SK-N-MC (cell line): ENCODE data around the gene MET.

Source experiments
- DNase-seq: peaks from one replicate; pipeline ENCODE4 v3.0.0-alpha.2; 2011; ENCODE audit warnings: low read depth, low spot score
- H3K27ac ChIP-seq: fragments of 200-600 bp; sonication (generic); 2 replicates; pipeline ENCODE4 v1.5.1; 2016; ENCODE audit warnings: mixed run types
- H3K36me3 ChIP-seq: fragments of 200-600 bp; sonication (generic); 2 replicates; pipeline ENCODE4 v1.6.1; 2017; ENCODE audit warnings: antibody characterized with exemption, low read length, mixed read lengths; ENCODE audit not compliant: insufficient read depth
- H3K4me3 ChIP-seq: fragments of 200-600 bp; sonication (generic); 2 replicates; pipeline ENCODE4 v1.5.1; 2016
- H3K9ac ChIP-seq: fragments of 200-600 bp; sonication (generic); 2 replicates; pipeline ENCODE4 v1.8.0; 2017; ENCODE audit warnings: mixed run types, mixed read lengths; ENCODE audit not compliant: insufficient read length
- H3K9me3 ChIP-seq: fragments of 200-600 bp; sonication (generic); 2 replicates; pipeline ENCODE4 v1.6.1; 2017; ENCODE audit warnings: low read depth, mild to moderate bottlenecking, antibody characterized with exemption, low read length, moderate library complexity, mixed read lengths
- EZH2 ChIP-seq: fragments of 200-600 bp; sonication (generic); IDR thresholded peaks from one replicate; pipeline ENCODE4 v1.6.1; 2017; ENCODE audit warnings: antibody characterized with exemption
- FOXP2 ChIP-seq: optimal IDR thresholded peaks from 2 replicates; pipeline ENCODE3; 2011; ENCODE audit warnings: mild to moderate bottlenecking, moderate library complexity; ENCODE audit not compliant: insufficient read depth; ENCODE audit errors: extremely low read length, control extremely low read depth
- POLR2AphosphoS5 ChIP-seq: IDR thresholded peaks from 2 replicates; pipeline ENCODE4 v1.6.1; 2012; ENCODE audit warnings: mild to moderate bottlenecking, low read depth, low read length, borderline replicate concordance

The MET gene

GRCh38 chr7:116724560-116725231 is 52.7 kb downstream of the MET start:
- Histone ChIP-seq H3K4me3 (no peak overlapping the region), H3K36me3 (no peaks in the 10 kb centered on the region), H3K9ac (no peak overlapping the region), H3K27ac (no peak overlapping the region), H3K9me3 (no peaks in the 10 kb centered on the region)
- TF ChIP-seq FOXP2 = no peak
- TF ChIP-seq POLR2AphosphoS5 = no peak
- no peak for TF ChIP-seq EZH2
- DNase-seq = no peak

GRCh38 chr7:116726149-116726548 is 54.2 kb downstream of the MET start:
- no peak overlapping the region for H3K4me3 ChIP-seq
- H3K36me3 ChIP-seq = no peaks in the 10 kb centered on the region
- no peak overlapping the region for H3K27ac ChIP-seq
- no peak overlapping the region for H3K9ac ChIP-seq
- no peak for DNase-seq
- TF ChIP-seq EZH2 (no peak), POLR2AphosphoS5 (no peak), FOXP2 (no peak)
- H3K9me3 ChIP-seq = no peaks in the 10 kb centered on the region

GRCh38 chr7:116726713-116727431 is 54.9 kb downstream of the MET start:
- Histone ChIP-seq H3K9ac (no peak overlapping the region), H3K27ac (no peak overlapping the region)

GRCh38 chr7:116727432-116728009 is 55.5 kb downstream of the MET start:
- no peak overlapping the region for H3K27ac ChIP-seq

More at GRCh38 chr7:116726713-116727431, 54.9 kb downstream of the MET start:
- no peak for DNase-seq
- H3K36me3 ChIP-seq = no peaks in the 10 kb centered on the region
- no peak for TF ChIP-seq POLR2AphosphoS5
- TF ChIP-seq EZH2 = no peak
- no peak for TF ChIP-seq FOXP2
- no peaks in the 10 kb centered on the region for H3K9me3 ChIP-seq
- H3K4me3 ChIP-seq = no peak overlapping the region

GRCh38 chr7:116728413-116728812 is 56.4 kb downstream of the MET start:
- H3K36me3 ChIP-seq = no peaks in the 10 kb centered on the region
- no peak overlapping the region for H3K27ac ChIP-seq
- H3K9me3 ChIP-seq = no peaks in the 10 kb centered on the region
- no peak for TF ChIP-seq FOXP2
- no peak for TF ChIP-seq EZH2
- no peak for TF ChIP-seq POLR2AphosphoS5
- H3K4me3 ChIP-seq = no peak overlapping the region
- H3K9ac ChIP-seq = no peak overlapping the region
- DNase-seq = no peak

More at GRCh38 chr7:116727432-116728009, 55.5 kb downstream of the MET start:
- no peaks in the 10 kb centered on the region for H3K9me3 ChIP-seq
- TF ChIP-seq FOXP2 (no peak), POLR2AphosphoS5 (no peak), EZH2 (no peak)
- no peaks in the 10 kb centered on the region for H3K36me3 ChIP-seq
- DNase-seq = no peak
- no peak overlapping the region for H3K9ac ChIP-seq
- H3K4me3 ChIP-seq = no peak overlapping the region

- TF ChIP-seq POLR2AphosphoS5 (no peak), FOXP2 (no peak), EZH2 (no peak)
- H3K27ac ChIP-seq = no peak overlapping the region
- no peaks in the 10 kb centered on the region for H3K9me3 ChIP-seq
Measured at GRCh38 chr7:116730097-116731022, 58.4 kb downstream of the MET start.

GRCh38 chr7:116731023-116731395 is 59.0 kb downstream of the MET start:
- H3K4me3 ChIP-seq = no peak overlapping the region
- H3K27ac ChIP-seq = no peak overlapping the region
- no peaks in the 10 kb centered on the region for H3K36me3 ChIP-seq
- H3K9me3 ChIP-seq = no peaks in the 10 kb centered on the region
- H3K9ac ChIP-seq = no peak overlapping the region
- DNase-seq = no peak
- TF ChIP-seq FOXP2 = no peak
- TF ChIP-seq POLR2AphosphoS5 = no peak
- TF ChIP-seq EZH2 = no peak

More at GRCh38 chr7:116730097-116731022, 58.4 kb downstream of the MET start:
- Histone ChIP-seq H3K4me3 (no peak overlapping the region), H3K36me3 (no peaks in the 10 kb centered on the region), H3K9ac (no peak overlapping the region)
- DNase-seq = no peak
